HK-2 (cell line): ENCODE measurements around the gene LGALS3BP.

Experiments
- DNase-seq: peaks from one replicate; pipeline ENCODE4 v3.0.0-alpha.2; 2018; ENCODE audit not compliant: unreplicated experiment

Gene LGALS3BP

GRCh38 chr17:78939615-78940014 lies 40.1 kb downstream of the LGALS3BP start:
- no peak for DNase-seq

DNA sequence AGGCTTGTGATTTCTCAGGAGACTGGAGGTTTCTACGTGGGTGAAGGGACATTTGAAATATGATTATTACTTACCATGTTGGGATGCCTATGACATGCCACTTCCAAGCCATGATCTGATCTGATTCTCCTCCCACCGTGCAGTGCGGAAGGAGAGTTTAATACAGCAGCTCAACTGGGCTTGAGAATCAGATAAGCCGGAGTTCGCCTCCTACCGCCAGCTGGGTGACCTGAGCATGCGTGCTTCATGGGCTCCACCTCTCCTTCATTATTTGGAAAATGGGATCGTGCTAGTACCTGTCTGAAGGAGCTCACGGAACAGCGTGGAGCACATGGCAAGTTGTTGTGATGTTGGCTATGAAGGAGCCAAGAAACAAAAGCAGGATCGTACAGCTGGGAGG lies 42.2 kb downstream of the LGALS3BP start:
- DNase-seq, result no peak

DNA sequence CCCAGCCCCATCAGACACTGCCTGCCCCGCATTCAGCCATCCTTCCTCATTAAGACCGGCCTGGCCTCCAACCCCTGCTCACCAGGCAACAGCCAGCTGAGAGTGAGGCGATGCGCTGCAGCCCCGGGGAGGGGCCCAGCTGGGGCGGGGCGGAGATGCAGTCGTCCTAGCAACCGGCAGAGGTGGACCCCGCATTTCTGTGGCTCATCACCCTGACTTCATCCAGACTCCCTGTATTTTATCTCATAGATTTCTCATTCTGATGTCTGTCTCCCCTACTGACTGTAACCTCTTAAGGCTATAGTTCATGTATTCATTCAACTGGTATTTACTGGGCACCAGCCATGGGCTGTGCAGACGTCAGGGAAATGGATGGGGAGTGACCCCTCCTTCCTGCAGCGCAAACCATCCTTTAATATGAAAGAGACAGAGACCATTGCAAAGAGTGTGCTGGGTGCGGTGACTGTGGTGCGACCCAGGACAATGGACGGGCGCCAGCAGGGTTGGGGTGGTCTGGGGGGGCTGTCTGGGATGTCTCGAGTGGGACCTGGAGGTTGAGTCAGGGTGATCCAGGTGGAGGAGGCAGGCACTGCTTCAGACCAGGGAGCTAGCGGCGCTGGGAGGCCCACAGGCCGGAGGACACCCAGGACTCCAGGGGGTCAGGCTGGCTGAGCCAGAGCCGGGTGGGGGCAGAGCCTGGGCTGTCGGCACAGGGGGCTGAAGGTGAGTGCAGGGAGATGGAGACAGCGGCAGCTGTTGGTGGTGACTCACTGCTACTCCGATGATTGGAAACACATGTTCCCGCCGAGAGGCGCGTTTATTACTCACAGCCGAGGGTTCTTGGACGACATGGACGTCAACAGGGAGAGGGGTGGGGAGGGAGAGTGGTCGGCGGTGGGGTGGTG lies 44.1 kb downstream of the LGALS3BP start:
- DNase-seq, result no peak

- peak; percentile 39 for DNase-seq
These were observed 44.9 kb downstream of the LGALS3BP start for GRCh38 chr17:78934681-78935418.

DNA sequence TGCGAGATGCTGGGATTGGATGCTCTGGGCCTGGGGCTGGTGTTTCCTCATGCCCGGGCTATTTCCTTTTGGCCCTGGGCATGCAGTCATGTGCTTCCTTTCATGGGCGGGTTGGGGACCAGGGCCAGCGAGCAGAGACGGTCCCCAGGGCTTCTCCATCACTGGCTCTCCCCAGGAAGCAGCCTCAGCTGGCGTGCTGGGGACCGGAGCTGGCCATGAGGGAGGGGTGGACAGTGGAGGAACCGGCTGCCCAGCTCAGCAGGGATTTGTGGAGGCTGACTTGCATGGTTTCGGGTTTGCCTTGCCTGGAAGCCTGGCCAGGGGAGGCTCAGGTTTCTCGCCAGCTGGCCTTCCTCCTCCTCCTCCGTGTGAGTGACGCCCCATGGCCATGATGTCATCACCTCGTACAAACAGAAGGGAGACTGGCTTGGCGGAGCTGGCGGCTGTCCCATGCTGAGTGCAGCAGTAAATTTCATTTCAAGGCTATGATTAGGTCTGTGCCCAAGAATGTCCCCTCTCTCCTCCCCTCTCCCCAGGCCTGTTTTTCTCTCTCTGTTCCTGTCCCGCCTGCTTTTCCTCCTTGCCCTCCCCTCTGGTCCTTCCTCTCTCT lies 45.7 kb downstream of the LGALS3BP start:
- peak; percentile 86 for DNase-seq

DNA sequence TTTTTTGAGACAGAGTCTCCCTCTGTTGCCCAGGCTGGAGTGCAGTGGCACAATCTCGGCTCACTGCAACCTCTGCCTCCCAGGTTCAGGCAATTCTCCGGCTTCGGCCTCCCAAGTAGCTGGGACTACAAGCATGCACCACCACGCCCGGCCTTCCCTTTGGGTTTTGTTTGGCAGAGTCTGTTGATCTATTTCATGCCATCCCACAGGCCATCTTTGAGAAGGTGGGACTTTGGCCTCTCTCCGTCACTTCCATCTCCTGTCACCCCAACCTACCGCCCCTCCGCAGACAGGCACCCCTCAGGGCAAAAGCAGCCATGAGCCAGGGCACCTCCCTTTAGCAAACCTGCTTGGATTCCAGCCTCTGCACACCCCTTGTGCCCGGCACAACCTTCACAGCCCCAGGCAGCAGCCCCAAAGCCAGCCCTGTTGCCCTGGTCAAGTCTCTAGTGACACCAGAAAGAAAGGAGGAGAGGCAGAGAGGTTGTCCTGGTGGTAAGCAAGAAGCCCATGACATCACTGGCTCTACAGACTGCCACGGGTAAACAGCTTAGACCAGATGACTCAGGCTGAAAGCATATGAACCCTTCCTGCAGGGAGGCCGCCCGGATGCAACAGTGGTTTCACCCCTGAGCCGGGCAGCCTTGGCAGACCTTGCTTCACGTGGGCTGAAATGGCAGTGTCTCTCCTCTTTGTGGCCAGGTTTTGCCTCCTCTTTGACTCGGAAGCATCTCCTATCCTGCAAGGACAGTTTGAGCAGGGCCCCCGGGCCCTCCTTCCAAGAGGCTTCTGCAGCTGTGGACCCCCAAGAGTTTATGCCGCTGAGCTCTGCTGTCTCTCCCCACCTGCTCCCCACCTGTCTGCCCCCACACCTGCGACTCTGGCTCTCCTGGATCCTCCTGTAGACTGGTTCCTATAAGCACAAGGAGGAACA lies 46.4 kb downstream of the LGALS3BP start:
- DNase-seq, result peak; percentile 81

DNA sequence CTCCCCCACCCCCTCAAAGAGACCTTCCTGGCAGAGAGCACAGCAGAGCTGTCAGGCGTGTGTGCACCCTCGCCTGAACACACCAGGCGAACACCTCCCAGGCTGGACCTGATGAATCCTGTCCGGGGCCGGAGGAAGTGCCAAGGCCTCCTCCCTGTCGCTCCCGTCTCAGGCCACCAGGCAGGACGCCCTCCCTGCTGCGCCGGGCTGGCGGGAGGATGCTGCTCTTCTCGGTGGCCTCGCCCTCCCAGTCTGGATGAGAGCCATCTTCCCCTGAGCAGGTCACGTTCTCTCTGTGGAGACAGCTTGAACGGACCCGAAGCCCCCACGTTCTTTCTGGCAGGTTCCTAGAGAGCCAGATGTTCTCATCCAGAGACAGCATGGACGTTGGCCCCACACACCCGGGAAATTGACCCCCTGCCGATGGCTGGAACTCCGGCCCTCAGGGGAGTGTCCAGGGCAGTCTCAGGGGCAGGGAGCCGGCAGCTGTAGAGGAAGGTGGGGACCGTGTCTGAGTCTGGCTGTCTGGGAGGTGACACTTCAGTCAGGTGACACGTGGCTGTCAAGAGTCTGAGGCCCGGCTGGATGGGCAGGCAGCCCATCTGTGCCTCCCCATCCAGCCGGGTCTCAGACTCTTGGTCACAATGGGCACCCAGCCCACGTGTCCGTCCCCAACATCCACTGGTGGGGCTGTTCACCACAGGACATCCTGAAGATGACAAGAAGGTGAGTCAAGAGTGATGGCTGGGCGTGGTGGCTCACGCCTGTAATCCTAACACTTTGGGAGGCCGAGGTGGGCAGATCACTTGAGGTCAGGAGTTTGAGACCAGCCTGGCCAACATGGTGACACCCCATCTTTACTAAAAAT lies 49.6 kb downstream of the LGALS3BP start:
- DNase-seq, result no peak

GRCh38 chr17:78925662-78926555 lies 53.8 kb downstream of the LGALS3BP start:
- DNase-seq, result no peak

DNA sequence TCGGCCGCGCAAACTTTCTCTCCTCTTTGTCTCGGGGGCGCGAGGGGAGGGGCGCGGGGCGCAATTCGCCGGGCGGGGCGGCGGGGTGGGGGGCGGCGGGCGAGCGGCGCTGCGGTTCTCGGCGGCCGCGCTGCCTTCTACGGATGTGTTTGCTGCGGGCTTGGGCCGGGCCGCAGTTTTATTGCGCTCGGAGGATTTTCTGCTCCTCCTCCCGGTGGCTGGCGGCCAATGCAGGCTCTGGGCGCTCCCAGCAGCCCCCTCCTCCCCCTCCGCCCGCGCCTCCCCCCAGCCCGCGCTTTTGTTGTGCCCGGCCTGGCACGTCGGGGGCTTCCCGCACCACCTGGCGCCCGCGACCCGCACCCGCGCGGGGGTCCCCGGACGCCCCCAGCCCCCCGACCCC lies 54.5 kb downstream of the LGALS3BP start, which contains the start of gene TIMP2:
TSS of gene TIMP2 (minus strand) at position 154 of the 400 bp plus-strand sequence. CDS start 299 bp downstream, outside the sequence.
- DNase-seq, result peak; percentile 82

DNA sequence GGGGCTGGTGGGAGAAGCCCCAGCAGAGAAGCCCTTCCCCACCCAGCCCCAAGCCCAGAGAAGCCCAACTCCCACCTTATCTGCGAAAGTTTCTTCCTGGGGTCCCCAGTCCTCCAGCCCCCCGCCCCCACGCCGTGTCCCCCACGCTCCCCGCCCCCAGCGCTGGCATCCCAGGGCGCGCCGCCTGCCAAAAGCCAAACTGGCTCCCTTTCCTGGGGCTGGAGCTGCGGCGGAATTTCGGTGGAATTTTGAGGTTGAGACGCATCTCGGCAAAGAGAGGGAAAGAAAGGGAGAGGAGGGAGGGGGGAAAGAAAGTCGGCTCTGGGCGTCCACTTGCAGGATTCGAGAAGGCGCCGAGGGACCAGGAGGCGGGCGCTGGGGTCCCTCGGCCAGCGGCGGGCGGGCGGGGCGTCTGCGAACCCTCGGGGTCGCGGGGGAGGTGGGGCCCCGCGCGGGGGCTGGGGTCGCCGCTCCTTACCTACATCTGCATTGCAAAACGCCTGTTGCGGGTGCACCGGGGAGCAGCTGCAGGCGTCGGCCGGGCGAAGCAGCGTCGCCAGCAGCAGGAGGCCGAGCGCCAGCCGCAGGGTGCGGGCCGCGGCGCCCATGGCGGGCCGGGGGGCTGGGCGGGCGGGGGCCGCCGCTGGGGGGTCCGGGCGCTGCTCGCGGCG lies 55.1 kb downstream of the LGALS3BP start:
- DNase-seq, result peak; percentile 22

DNA sequence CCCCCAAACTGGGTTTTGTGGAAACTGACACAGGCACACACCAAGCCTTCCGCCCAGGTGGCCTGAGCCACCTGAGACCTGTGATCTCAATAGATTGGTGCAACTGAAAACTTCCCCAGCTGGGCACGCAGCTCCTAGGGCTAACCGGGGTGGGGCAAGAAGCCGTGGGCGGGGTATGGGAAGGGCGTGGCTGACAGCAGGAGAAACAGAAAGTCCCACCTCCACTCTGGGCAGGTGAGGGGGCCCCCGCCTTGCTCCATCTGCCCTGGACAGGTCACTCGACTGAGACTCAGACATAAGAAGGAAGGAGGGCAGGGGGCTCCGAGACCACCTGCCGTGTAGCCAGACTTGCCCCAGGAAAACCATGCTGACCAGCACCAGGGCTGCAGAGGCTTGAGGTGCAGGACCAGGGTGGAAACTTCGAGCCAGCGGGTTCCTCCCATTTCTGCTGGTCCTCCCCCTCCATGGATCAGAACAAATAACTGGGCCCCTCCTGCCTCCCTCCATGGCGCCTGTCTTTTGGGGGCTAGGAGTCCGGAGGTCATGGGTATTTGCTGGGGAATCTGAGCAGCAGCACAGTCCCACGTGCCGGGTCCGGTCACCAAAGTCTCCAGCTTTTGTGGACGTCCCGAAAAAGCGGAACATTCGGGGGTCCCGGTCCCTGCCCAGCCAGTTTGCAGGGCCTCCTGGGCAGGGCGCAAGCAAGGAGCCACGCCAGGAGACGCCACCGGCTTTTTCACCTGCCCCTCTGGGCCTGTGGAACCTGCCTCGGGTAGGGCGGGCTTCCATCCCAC lies 55.9 kb downstream of the LGALS3BP start:
- peak; percentile 53 for DNase-seq

- DNase-seq, result no peak
These were observed 56.8 kb downstream of the LGALS3BP start for GRCh38 chr17:78922816-78923498.

DNA sequence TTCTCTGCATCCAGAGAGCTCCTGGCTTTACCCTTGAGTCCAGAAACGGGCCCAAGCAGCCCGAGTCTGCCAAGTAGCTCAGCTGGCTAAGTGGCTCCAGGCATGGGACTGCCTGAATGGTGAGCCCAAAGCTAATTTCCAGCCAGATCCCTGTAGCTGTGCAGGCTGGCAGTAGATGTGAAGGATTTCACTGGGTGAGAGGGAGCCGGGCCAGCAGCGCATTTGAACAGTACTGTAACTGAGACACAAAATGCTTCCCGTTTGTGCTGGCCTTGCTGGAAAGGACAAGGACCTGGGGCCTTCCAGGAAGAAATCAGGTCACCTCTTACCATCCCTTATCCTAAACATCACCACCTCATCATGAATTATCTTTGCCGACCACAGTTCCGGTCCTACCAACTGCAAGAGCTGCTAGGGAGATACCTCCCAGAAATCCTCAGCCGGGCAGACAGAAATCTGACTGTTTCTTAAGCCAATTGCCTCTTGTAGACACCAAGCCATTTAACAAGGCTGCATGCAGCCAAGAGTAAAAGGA lies 58.2 kb downstream of the LGALS3BP start:
- no peak for DNase-seq
